ENCODE results near the gene AGMO.

DNA sequence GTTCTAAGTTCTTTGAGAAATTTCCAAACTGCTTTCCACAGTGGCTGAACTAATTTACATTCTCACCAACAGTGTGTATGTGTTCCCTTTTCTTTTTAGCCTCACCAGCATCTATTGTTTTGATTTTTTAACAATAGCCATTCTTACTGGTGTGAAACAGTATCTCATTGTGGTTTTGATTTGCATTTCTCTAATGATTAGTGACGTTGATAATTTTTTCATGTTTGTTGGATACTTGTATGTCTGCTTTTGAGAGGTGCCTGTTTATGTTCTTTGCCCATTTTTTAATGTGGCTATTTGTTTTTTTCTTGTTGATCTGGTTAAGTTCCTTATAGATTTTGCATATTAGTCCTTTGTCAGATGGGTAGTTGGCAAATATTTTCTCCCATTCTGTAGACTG, 191.4 kb downstream of the AGMO start:
- TF ChIP-seq, protein P1, sequence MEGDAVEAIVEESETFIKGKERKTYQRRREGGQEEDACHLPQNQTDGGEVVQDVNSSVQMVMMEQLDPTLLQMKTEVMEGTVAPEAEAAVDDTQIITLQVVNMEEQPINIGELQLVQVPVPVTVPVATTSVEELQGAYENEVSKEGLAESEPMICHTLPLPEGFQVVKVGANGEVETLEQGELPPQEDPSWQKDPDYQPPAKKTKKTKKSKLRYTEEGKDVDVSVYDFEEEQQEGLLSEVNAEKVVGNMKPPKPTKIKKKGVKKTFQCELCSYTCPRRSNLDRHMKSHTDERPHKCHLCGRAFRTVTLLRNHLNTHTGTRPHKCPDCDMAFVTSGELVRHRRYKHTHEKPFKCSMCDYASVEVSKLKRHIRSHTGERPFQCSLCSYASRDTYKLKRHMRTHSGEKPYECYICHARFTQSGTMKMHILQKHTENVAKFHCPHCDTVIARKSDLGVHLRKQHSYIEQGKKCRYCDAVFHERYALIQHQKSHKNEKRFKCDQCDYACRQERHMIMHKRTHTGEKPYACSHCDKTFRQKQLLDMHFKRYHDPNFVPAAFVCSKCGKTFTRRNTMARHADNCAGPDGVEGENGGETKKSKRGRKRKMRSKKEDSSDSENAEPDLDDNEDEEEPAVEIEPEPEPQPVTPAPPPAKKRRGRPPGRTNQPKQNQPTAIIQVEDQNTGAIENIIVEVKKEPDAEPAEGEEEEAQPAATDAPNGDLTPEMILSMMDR (IDR thresholded peaks at IDR 0.05; ENCODE audit: low read depth, low read length, missing input control), result no peak
- no peak for TF ChIP-seq SP1 (IDR thresholded peaks at IDR 0.05)
- TF ChIP-seq JUND (IDR thresholded peaks at IDR 0.05), result no peak
- TF ChIP-seq, protein P2, sequence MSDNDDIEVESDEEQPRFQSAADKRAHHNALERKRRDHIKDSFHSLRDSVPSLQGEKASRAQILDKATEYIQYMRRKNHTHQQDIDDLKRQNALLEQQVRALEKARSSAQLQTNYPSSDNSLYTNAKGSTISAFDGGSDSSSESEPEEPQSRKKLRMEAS (IDR thresholded peaks at IDR 0.05), result no peak
- TF ChIP-seq RAD21 (IDR thresholded peaks at IDR 0.05), result no peak
- TF ChIP-seq YY1 (IDR thresholded peaks at IDR 0.05), result no peak
- TF ChIP-seq, protein P3, sequence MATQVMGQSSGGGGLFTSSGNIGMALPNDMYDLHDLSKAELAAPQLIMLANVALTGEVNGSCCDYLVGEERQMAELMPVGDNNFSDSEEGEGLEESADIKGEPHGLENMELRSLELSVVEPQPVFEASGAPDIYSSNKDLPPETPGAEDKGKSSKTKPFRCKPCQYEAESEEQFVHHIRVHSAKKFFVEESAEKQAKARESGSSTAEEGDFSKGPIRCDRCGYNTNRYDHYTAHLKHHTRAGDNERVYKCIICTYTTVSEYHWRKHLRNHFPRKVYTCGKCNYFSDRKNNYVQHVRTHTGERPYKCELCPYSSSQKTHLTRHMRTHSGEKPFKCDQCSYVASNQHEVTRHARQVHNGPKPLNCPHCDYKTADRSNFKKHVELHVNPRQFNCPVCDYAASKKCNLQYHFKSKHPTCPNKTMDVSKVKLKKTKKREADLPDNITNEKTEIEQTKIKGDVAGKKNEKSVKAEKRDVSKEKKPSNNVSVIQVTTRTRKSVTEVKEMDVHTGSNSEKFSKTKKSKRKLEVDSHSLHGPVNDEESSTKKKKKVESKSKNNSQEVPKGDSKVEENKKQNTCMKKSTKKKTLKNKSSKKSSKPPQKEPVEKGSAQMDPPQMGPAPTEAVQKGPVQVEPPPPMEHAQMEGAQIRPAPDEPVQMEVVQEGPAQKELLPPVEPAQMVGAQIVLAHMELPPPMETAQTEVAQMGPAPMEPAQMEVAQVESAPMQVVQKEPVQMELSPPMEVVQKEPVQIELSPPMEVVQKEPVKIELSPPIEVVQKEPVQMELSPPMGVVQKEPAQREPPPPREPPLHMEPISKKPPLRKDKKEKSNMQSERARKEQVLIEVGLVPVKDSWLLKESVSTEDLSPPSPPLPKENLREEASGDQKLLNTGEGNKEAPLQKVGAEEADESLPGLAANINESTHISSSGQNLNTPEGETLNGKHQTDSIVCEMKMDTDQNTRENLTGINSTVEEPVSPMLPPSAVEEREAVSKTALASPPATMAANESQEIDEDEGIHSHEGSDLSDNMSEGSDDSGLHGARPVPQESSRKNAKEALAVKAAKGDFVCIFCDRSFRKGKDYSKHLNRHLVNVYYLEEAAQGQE (IDR thresholded peaks at IDR 0.05), result no peak
- TF ChIP-seq RXRA (IDR thresholded peaks at IDR 0.05), result no peak
- TF ChIP-seq, protein P4, sequence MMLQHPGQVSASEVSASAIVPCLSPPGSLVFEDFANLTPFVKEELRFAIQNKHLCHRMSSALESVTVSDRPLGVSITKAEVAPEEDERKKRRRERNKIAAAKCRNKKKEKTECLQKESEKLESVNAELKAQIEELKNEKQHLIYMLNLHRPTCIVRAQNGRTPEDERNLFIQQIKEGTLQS (IDR thresholded peaks at IDR 0.05), result no peak

Measured in liver (tissue), 3 donors.